ENCODE measurements around the gene FUT7.

GRCh38 chr9:137041124-137041523, 9.2 kb upstream of the FUT7 start:
- no peak for TF ChIP-seq POLR2A (IDR thresholded peaks at IDR 0.05)
- no peak for TF ChIP-seq CTCF (IDR thresholded peaks at IDR 0.05)

Data from stomach (tissue), 4 donors.